ENCODE data around the gene WDR6. TPM values are rescaled to one million over a fixed set of nuclear protein-coding genes. Genes with fewer than 3 reads are reported as not detected.

Gene WDR6
- total RNA-seq (2022) (112 and 116 TPM in 2 replicates), Bru-seq, nascent RNA (percentile 79 among the genes with signal in this experiment), BruChase-seq, experiment 1, labeled RNA remaining after a 6-hour chase (percentile 98 among the genes with signal in this experiment), BruChase-seq, experiment 2, labeled RNA remaining after a 2-hour chase (percentile 95 among the genes with signal in this experiment)
- long read RNA-seq, full-length matches to known transcripts, result 112 of 164 reads
- long read RNA-seq, partial matches to known transcripts, result 26 of 164 reads
- long read RNA-seq, other reads (novel, unspliced or antisense), result 26 of 164 reads

- POLR2A ChIA-PET, result interaction anchor here (0.6 to 8.3 kb wide), 30 partner anchors 8 to 567 kb away, joined by 3 to 251 read pairs (median 4); partner anchors contain the start of genes ARIH2, CCDC51, CELSR3 and DAG1
- H3K27ac Mint-ChIP-seq (ENCODE audit: low read depth, unreplicated experiment), result peak within 1 kb of the TSS; percentile 99
- peak; percentile 33 for TF ChIP-seq CTCF (IDR thresholded peaks at IDR 0.05; ENCODE audit: unreplicated experiment)
- CTCF ChIA-PET, result interaction anchor here (0.6 to 4.6 kb wide), 12 partner anchors 9 to 366 kb away, joined by 3 to 38 read pairs (median 3); partner anchors contain the start of genes NDUFAF3, P4HTM and QRICH1
- H3K36me3 Mint-ChIP-seq (ENCODE audit: insufficient read depth, unreplicated experiment), result peaks cover 47% of the 10 kb centered on the region
- intact Hi-C loops (cut with micrococcal nuclease), result loop anchor here (2.0 to 5.0 kb wide), 2 partner anchors 18 to 90 kb away; partner anchors contain the start of gene ARIH2
- no peaks in the 10 kb centered on the region for H3K27me3 Mint-ChIP-seq (ENCODE audit: insufficient read depth, unreplicated experiment)
- DNase-seq (ENCODE audit: unreplicated experiment), result peak; percentile 98
- H3K9me3 Mint-ChIP-seq (ENCODE audit: unreplicated experiment), result no peaks in the 10 kb centered on the region
- peak within 1 kb of the TSS; percentile 99 for H3K4me3 Mint-ChIP-seq (ENCODE audit: unreplicated experiment)
- BruUV-seq (replicated peaks), result no TSS peak
- peaks cover 10% of the 10 kb centered on the region for H3K4me1 Mint-ChIP-seq (ENCODE audit: insufficient read depth, unreplicated experiment)
Observed at GRCh38 chr3:49007068-49007770, at the start of gene WDR6. Gene WDR6, plus strand, starts transcription at chr3:49007391. Its CDS starts 41 bp downstream, at chr3:49007432.

GRCh38 chr3:48960841-48961413, 46.3 kb upstream of the WDR6 start:
- H3K4me1 Mint-ChIP-seq (ENCODE audit: insufficient read depth, unreplicated experiment), result peaks cover 5% of the 10 kb centered on the region
- H3K9me3 Mint-ChIP-seq (ENCODE audit: unreplicated experiment), result no peaks in the 10 kb centered on the region
- CTCF ChIA-PET, result interaction anchor here (1.5 kb wide), 1 partner anchor 27 kb away, joined by 3 read pairs; no protein-coding TSS in a partner anchor
- DNase-seq (ENCODE audit: unreplicated experiment), result peak; percentile 9
- no peak overlapping the region for H3K27ac Mint-ChIP-seq (ENCODE audit: low read depth, unreplicated experiment)
- no peak for TF ChIP-seq CTCF (IDR thresholded peaks at IDR 0.05; ENCODE audit: unreplicated experiment)
- H3K36me3 Mint-ChIP-seq (ENCODE audit: insufficient read depth, unreplicated experiment), result peaks cover 75% of the 10 kb centered on the region
- H3K4me3 Mint-ChIP-seq (ENCODE audit: unreplicated experiment), result no peak overlapping the region
- intact Hi-C loops (cut with micrococcal nuclease), result no loop called here
- no peaks in the 10 kb centered on the region for H3K27me3 Mint-ChIP-seq (ENCODE audit: insufficient read depth, unreplicated experiment)
- POLR2A ChIA-PET, result interaction anchor here (1.4 kb wide), 1 partner anchor 9 kb away, joined by 4 read pairs; no protein-coding TSS in a partner anchor
- BruUV-seq (replicated peaks), result no TSS peak

- peaks cover 5% of the 10 kb centered on the region for H3K4me1 Mint-ChIP-seq (ENCODE audit: insufficient read depth, unreplicated experiment)
- no peaks in the 10 kb centered on the region for H3K27me3 Mint-ChIP-seq (ENCODE audit: insufficient read depth, unreplicated experiment)
- POLR2A ChIA-PET, result interaction anchor here (0.7 kb wide), 1 partner anchor 73 kb away, joined by 3 read pairs; no protein-coding TSS in a partner anchor
- intact Hi-C loops (cut with micrococcal nuclease), result no loop called here
- TF ChIP-seq CTCF (IDR thresholded peaks at IDR 0.05; ENCODE audit: unreplicated experiment), result no peak
- no peak for DNase-seq (ENCODE audit: unreplicated experiment)
- CTCF ChIA-PET, result no interaction called here
- no TSS peak for BruUV-seq (replicated peaks)
- H3K27ac Mint-ChIP-seq (ENCODE audit: low read depth, unreplicated experiment), result peak overlapping the region; percentile 76
- H3K9me3 Mint-ChIP-seq (ENCODE audit: unreplicated experiment), result no peaks in the 10 kb centered on the region
- no peak overlapping the region for H3K4me3 Mint-ChIP-seq (ENCODE audit: unreplicated experiment)
- peaks cover 71% of the 10 kb centered on the region for H3K36me3 Mint-ChIP-seq (ENCODE audit: insufficient read depth, unreplicated experiment)
Observed at GRCh38 chr3:48962340-48962739, 44.9 kb upstream of the WDR6 start.

GRCh38 chr3:48962939-48963338, 44.3 kb upstream of the WDR6 start:
- ChIA-PET POLR2A (no interaction called here), CTCF (interaction anchor here (0.5 kb wide), 1 partner anchor 19 kb away, joined by 3 read pairs; no protein-coding TSS in a partner anchor)
- no peak for TF ChIP-seq CTCF (IDR thresholded peaks at IDR 0.05; ENCODE audit: unreplicated experiment)
- intact Hi-C loops (cut with micrococcal nuclease), result no loop called here
- no TSS peak for BruUV-seq (replicated peaks)
- Mint-ChIP-seq H3K9me3 (ENCODE audit: unreplicated experiment) (no peaks in the 10 kb centered on the region), H3K27ac (ENCODE audit: low read depth, unreplicated experiment) (peak overlapping the region; percentile 76), H3K36me3 (ENCODE audit: insufficient read depth, unreplicated experiment) (peaks cover 73% of the 10 kb centered on the region), H3K4me3 (ENCODE audit: unreplicated experiment) (no peak overlapping the region), H3K4me1 (ENCODE audit: insufficient read depth, unreplicated experiment) (peaks cover 5% of the 10 kb centered on the region), H3K27me3 (ENCODE audit: insufficient read depth, unreplicated experiment) (no peaks in the 10 kb centered on the region)
- DNase-seq (ENCODE audit: unreplicated experiment), result no peak
